Measurements from ENCODE around the gene MTCH2.

GRCh38 chr11:47587039-47587716 is 55.2 kb downstream of the MTCH2 start:
- TF ChIP-seq CTCF (IDR thresholded peaks at IDR 0.05) = no peak
- no peak for TF ChIP-seq POLR2AphosphoS5 (IDR thresholded peaks at IDR 0.05)
- no peak for TF ChIP-seq POLR2A (IDR thresholded peaks at IDR 0.05)
